ENCODE measurements around the gene IFT80.
"Not testable (repeated sequence)": the region's sequence is repeated elsewhere in the genome, so short reads cannot be mapped to it uniquely, and the experiment has no call there.

IFT80 gene

GRCh38 chr3:160257606-160258005 is 141.4 kb downstream of the IFT80 start:
- no peak for DNase-seq

DNA sequence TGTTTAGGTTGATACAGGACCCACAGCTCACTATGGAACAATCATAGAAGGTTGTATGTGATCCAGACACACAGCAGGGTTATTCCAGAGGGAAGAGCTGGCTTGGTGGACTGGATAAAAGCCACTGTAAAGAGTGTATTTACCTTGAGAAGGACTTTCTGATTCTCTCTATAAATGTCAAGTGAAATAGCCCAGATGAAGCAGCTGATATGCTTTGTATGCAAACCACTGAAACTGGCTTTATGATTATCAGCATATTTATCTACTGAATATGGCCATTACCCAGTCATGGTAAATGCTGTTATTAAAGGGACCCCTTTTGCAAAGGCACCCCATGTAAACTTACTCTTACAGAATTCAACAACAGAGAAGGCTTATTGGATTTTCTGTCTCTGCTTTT is 145.7 kb downstream of the IFT80 start:
- DNase-seq = no peak

DNA sequence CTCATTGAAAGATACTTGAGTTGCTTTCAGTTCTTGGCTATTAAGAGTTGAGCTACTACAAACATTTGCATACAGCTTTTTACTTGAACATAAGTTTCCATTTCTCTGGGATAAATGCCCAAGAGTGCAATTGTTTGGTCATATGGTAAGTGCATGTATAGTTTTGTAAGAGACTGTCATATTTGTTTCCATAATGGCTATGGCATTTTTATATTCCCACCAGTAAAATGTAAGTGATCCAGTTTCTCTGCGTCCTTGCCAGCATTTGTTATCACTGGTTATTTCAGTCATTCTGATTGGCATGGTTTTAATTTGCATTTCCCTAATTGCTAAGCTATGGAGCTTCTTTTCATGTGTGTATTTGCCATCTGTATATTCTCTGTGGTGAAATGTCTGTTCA is 151.3 kb downstream of the IFT80 start:
- no peak for DNase-seq

- no peak for DNase-seq
These were observed 153.7 kb downstream of the IFT80 start for GRCh38 chr3:160245261-160245800.

- not testable (repeated sequence) for DNase-seq
These were observed 158.3 kb downstream of the IFT80 start for GRCh38 chr3:160240719-160241118.

GRCh38 chr3:160232014-160232413 is 167.0 kb downstream of the IFT80 start:
- DNase-seq = no peak

DNA sequence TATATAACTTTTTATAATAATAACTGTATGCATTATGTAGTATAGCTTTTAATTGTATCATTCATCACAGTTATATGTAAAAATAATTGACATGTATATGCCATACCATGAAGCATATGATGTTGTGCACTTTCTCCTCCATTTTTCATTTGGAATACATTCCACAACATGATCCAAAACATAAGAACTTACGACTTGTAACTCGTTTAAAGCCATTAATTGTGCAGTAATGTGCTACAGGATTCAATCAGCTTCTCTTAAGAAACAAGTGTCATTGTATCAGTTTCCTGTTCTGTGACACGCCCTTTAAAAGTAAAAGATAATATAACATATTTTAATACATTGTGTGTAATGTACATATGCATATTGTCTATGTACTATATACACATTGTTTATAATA is 171.6 kb downstream of the IFT80 start:
- DNase-seq = no peak

- DNase-seq = no peak
These were observed 172.8 kb downstream of the IFT80 start for GRCh38 chr3:160226026-160226907.

- peak; percentile 57 for DNase-seq
These were observed 173.6 kb downstream of the IFT80 start, which contains the start of gene C3orf80 for GRCh38 chr3:160225176-160226025. Gene C3orf80 (plus strand): TSS chr3:160225422. CDS start chr3:160225636, 214 bp downstream.

DNA sequence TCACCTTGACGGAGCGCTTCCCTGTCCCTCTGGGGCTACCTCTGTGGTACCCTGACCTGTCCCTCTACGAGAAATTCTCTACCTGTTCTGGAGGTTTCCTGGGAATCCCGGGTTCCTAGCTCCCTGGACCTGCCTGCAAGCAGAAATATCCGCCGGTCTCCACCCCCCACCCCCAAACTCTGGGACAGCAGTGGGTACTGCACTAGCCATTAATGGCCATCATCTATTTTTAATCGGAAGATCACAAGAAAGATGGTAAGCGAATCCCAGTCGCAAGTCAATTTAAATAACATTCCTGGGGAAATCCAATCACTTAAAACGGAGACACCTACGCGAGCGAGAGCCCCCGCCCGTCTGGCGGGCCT is 174.2 kb downstream of the IFT80 start:
- DNase-seq = no peak

DNA sequence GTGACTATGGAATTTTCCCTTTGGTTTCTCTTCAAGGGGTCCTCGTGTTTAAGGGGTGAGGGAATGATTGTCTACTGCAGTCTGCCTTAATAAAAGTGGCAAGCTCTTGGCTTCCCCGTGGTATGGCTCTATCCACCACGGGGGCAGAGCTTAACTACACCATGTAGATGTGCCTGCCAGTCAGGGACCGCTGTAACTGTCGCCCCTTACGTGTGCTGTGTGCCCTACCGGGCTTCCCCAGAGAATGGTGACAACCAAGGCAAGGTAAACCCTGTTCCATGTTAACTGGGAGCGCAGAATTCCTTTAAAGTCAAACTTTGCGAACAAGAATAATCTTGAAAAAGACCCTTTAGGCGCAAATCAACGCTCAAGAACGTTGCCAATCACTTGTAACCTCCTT is 174.8 kb downstream of the IFT80 start:
- no peak for DNase-seq

DNA sequence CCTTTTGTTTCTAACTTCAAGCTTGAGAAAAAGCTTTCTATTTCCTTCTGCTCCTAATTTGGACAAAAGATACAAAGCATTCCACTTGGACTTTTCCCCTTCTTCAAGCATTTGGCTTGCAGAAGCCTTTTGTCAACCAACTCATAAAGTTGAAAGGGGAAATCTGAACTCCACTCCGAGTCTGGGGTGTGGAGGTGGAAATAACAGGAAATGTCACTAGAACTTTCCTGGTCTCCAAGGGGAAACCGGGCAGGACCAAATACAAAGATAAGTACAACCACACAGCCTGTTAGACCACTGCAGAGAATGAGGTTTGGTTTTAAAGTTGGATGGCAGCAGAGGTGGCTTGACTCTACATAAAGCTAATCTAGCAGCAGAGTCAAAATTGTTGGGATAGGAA is 178.0 kb downstream of the IFT80 start:
- no peak for DNase-seq

GRCh38 chr3:160220038-160220437 is 179.0 kb downstream of the IFT80 start:
- DNase-seq = no peak

GRCh38 chr3:160218136-160218535 is 180.9 kb downstream of the IFT80 start:
- no peak for DNase-seq

GRCh38 chr3:160217675-160218074 is 181.3 kb downstream of the IFT80 start:
- DNase-seq = no peak

GRCh38 chr3:160213191-160213590 is 185.8 kb downstream of the IFT80 start:
- no peak for DNase-seq

DNA sequence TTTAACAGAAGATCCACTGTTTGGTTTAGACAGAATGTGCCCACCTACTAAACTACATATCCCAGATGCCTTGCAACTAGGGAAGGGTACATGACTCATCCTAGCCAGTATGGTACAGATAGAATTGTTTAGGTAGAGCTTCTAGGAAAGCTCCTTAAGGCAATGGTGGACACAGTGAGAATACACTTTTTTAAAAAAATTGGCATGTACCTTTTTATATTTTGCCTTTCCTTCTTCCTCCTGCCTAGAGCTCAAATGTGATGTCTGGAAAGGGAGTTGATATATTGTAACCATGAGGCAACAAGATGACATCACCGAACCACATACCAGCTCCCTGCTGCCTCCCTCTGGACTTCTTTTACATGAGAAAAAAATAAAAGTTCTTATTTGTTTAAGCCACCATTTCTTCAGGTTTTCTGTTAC is 188.2 kb downstream of the IFT80 start:
- no peak for DNase-seq

DNA sequence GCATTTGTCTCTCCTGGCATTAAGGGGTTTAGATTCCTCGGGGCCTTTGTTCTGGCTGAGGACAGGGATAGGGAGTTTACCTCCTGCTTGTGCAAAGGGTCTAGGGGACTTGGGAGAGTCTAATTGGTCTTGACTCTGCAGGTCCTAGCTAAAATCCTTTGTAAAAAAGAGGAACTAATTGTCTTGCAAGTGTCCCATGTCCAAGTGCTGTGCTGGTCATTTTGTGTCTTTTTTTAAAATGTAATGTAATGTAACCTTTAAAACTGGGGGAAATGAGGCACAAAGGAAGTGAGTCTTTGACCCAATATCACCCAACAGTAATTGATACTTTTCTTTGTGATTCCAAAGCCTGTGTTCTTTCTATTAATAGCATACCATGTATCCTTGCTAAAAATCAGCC is 188.7 kb downstream of the IFT80 start:
- DNase-seq = no peak
